Myocyte (in vitro differentiated cells): ENCODE measurements around the gene UGT1A1. TPM values are rescaled to one million over a fixed set of nuclear protein-coding genes. Genes with fewer than 3 reads are reported as not detected.
A peak's percentile ranks its signal among the peaks of the same experiment; 100 is the strongest.
"Not testable (repeated sequence)": the region's sequence is repeated elsewhere in the genome, so short reads cannot be mapped to it uniquely, and the experiment has no call there.

Source experiments
- DNase-seq: peaks from one replicate; pipeline ENCODE4 v3.0.0-alpha.2; 2012; ENCODE audit warnings: low read depth
- polyA plus RNA-seq: library from polyadenylated mRNA; unstranded; fragments of >200 nt; gene quantifications from one replicate; pipeline ENCODE4 v1.2.1, GENCODE V29; 2012; ENCODE audit warnings: missing spikeins
- total RNA-seq: library from RNA; depleted of rRNA; stranded (reverse); fragments of >200 nt; gene quantifications from 2 replicates; pipeline ENCODE4 v1.2.3, GENCODE V29; 2014

UGT1A1 gene
- not detected in 2 replicates for total RNA-seq
- not detected for polyA plus RNA-seq

GRCh38 chr2:233760043-233760442 lies at the start of gene UGT1A1:
Gene UGT1A1 (plus strand): TSS chr2:233760270. CDS start chr2:233760288, 18 bp downstream.
- DNase-seq = no peak

- peak; percentile 81 for DNase-seq
These were observed 48.6 kb upstream of the UGT1A1 start for GRCh38 chr2:233711312-233712008.

GRCh38 chr2:233712611-233713261 lies 47.3 kb upstream of the UGT1A1 start, which contains the start of gene UGT1A5:
Gene UGT1A5 (plus strand): TSS chr2:233712907. CDS start chr2:233712992, 85 bp downstream.
- no peak for DNase-seq

GRCh38 chr2:233713262-233713615 lies 46.8 kb upstream of the UGT1A1 start:
- DNase-seq = no peak

GRCh38 chr2:233714121-233714520 lies 45.9 kb upstream of the UGT1A1 start:
- DNase-seq = no peak

- no peak for DNase-seq
These were observed 41.5 kb upstream of the UGT1A1 start, which contains the start of gene UGT1A4 for GRCh38 chr2:233718552-233718951. Gene UGT1A4 (plus strand): TSS chr2:233718736. CDS start chr2:233718821, 85 bp downstream.

GRCh38 chr2:233728723-233729301 lies 31.3 kb upstream of the UGT1A1 start, which contains the start of gene UGT1A3:
Gene UGT1A3 (plus strand): TSS chr2:233729042. CDS start chr2:233729127, 85 bp downstream.
- DNase-seq = no peak

GRCh38 chr2:233736868-233737653 lies 23.0 kb upstream of the UGT1A1 start:
- not testable (repeated sequence) for DNase-seq

- DNase-seq = no peak
These were observed 19.2 kb upstream of the UGT1A1 start for GRCh38 chr2:233740870-233741269.

GRCh38 chr2:233743464-233744259 lies 16.4 kb upstream of the UGT1A1 start:
- DNase-seq = no peak

GRCh38 chr2:233745073-233745755 lies 14.9 kb upstream of the UGT1A1 start:
- no peak for DNase-seq

GRCh38 chr2:233745838-233746237 lies 14.2 kb upstream of the UGT1A1 start:
- not testable (repeated sequence) for DNase-seq

- DNase-seq = no peak
These were observed 13.4 kb upstream of the UGT1A1 start for GRCh38 chr2:233746475-233747282.

- no peak for DNase-seq
These were observed 12.9 kb upstream of the UGT1A1 start for GRCh38 chr2:233747283-233747544.

- not testable (repeated sequence) for DNase-seq
These were observed 9.4 kb upstream of the UGT1A1 start for GRCh38 chr2:233750689-233751088.

GRCh38 chr2:233751212-233752009 lies 8.7 kb upstream of the UGT1A1 start:
- not testable (repeated sequence) for DNase-seq

- no peak for DNase-seq
These were observed 5.0 kb upstream of the UGT1A1 start for GRCh38 chr2:233754872-233755611.
